Adrenal gland (tissue), 5 donors: ENCODE data around the gene KIF21B.

Source experiments
- POLR2A ChIP-seq, 2 donors: fragments of 450-650 bp; IDR thresholded peaks; one replicate each; pipeline ENCODE4 v1.6.1; 2017; ENCODE audit warnings: antibody characterized with exemption in 2 of 2, mild to moderate bottlenecking in 2 of 2, moderate library complexity in 1 of 2
- TF ChIP-seq, protein P1 (sequence below), 6 experiments: fragments of 450-650 bp in 4 of 6; fragments of 200-600 bp in 2 of 6; sonication (generic) in 1 of 6; IDR thresholded peaks; 1 replicate in 5 of 6; 2 replicates in 1 of 6; pipeline versions ENCODE4 v1.5.1 to v1.8.0; 2016 to 2021; ENCODE audit warnings: antibody characterized with exemption in 6 of 6, mild to moderate bottlenecking in 2 of 6, moderate library complexity in 1 of 6
- donor health status: DM: no; HTN: no; CAD: no.

DNA sequence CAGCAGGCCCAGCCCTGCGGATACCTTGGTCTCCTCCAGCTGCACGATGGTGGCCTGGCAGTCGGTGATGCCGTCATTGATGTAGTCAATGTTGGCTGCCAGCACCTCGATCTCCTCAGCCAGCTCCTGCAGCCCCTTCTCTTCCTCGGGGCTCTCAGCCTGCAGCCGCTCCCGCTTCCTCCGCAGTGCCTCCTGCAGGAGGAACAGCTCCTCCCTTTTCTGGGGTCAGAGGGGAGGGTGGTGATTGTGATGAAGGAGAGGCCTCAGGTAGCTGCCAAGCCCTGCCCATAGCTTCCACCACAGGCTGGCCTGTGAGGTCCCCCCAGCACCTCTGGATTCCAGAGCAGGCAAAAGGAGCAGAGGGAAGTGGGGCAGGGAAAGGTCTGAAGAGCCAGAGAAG is 33.4 kb downstream of the KIF21B start:
- TF ChIP-seq, protein P1, sequence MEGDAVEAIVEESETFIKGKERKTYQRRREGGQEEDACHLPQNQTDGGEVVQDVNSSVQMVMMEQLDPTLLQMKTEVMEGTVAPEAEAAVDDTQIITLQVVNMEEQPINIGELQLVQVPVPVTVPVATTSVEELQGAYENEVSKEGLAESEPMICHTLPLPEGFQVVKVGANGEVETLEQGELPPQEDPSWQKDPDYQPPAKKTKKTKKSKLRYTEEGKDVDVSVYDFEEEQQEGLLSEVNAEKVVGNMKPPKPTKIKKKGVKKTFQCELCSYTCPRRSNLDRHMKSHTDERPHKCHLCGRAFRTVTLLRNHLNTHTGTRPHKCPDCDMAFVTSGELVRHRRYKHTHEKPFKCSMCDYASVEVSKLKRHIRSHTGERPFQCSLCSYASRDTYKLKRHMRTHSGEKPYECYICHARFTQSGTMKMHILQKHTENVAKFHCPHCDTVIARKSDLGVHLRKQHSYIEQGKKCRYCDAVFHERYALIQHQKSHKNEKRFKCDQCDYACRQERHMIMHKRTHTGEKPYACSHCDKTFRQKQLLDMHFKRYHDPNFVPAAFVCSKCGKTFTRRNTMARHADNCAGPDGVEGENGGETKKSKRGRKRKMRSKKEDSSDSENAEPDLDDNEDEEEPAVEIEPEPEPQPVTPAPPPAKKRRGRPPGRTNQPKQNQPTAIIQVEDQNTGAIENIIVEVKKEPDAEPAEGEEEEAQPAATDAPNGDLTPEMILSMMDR (IDR thresholded peaks at IDR 0.05), result no peak
- TF ChIP-seq POLR2A (IDR thresholded peaks at IDR 0.05), result no peak
